OCI-LY1 (cell line): ENCODE data around the gene AMELX.

Source experiments
- EZH2 ChIP-seq: fragments of 200-600 bp; sonication (generic), shearing (Covaris generic); IDR thresholded peaks from 2 replicates; pipeline ENCODE4 v1.8.0; 2017; ENCODE audit warnings: borderline replicate concordance, mixed run types, mild to moderate bottlenecking, antibody characterized with exemption, low read length, moderate library complexity, mixed read lengths
- TF ChIP-seq, protein P1 (sequence below): fragments of 200-600 bp; sonication (generic), shearing (Covaris generic); IDR thresholded peaks from 2 replicates; pipeline ENCODE4 v1.5.1; 2017; ENCODE audit warnings: mild to moderate bottlenecking, antibody characterized with exemption, low read length, moderate library complexity, mixed read lengths

DNA sequence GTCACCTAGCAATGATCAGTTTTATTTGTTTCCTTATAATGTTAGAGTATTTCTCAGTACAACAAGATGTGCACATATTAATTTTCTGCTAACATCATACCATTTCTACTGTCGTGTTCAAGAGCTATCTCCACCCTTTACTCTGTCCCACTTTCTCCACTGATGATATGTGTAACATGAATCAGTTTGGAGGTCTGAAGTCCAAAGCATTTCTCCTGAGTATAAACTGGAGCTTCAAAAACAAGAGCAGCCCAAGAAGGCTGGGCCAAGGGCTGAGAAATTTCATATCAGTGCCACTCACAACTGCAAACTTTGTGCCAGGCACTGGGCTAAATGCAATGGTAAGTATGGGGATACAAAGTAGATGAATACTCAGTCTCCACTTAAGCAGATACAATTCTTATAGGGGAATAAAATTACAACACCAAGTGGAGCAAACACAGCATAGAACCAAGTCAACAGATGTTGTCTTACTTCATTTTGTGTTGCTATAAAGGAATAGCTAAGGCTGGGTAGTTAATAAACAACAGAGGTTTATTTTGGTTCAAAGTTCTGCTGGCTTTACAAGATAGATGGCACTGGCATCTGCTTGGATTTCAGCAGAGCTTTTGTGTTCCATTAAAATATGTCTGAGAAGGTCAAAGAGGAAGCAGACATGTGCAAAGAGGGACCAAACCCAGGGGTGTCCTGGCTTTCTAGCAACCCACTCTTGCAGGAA is 44.2 kb downstream of the AMELX start:
- TF ChIP-seq, protein P1, sequence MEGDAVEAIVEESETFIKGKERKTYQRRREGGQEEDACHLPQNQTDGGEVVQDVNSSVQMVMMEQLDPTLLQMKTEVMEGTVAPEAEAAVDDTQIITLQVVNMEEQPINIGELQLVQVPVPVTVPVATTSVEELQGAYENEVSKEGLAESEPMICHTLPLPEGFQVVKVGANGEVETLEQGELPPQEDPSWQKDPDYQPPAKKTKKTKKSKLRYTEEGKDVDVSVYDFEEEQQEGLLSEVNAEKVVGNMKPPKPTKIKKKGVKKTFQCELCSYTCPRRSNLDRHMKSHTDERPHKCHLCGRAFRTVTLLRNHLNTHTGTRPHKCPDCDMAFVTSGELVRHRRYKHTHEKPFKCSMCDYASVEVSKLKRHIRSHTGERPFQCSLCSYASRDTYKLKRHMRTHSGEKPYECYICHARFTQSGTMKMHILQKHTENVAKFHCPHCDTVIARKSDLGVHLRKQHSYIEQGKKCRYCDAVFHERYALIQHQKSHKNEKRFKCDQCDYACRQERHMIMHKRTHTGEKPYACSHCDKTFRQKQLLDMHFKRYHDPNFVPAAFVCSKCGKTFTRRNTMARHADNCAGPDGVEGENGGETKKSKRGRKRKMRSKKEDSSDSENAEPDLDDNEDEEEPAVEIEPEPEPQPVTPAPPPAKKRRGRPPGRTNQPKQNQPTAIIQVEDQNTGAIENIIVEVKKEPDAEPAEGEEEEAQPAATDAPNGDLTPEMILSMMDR: no peak
- no peak for TF ChIP-seq EZH2
